Measurements from ENCODE around the gene BMF. TPM values are rescaled to one million over a fixed set of nuclear protein-coding genes. Genes with fewer than 3 reads are reported as not detected.

Gene BMF
- total and polyA plus RNA-seq, 2 of the 4 experiments (the other 2 are of a cell fraction): 2.4 to 2.9 TPM

GRCh38 chr15:40038275-40038637 lies 70.4 kb downstream of the BMF start:
- intact Hi-C loops (cut with micrococcal nuclease) (loop anchor here (1.0 kb wide), 1 partner anchor 252 kb away; no protein-coding TSS in a partner anchor), dilution Hi-C loops (cut with HindIII; ENCODE audit: low sequenced_read_pairs, unreplicated experiment) (no loop called here), in situ Hi-C loops (cut with MboI; ENCODE audit: low sequenced_read_pairs) (no loop called here)
- Histone ChIP-seq H4K8ac (ENCODE audit: low read depth in 2 of 2, low read length in 2 of 2) (peak overlapping the region; percentile 90 to 99; a peak in 3 of 4 replicates), H2AK9ac (replicated peaks; ENCODE audit: low read depth, low read length, poor library complexity) (peak overlapping the region; percentile 89), H2BK15ac (ENCODE audit: low read depth, low read length) (no peak overlapping the region), H3K4me2 (ENCODE audit: low read depth, low read length) (peak overlapping the region; percentile 78), H3K18ac (ENCODE audit: low read depth, low read length) (no peak overlapping the region; the same call in 1 of the 2 replicates), H3K36me3 (ENCODE audit: control insufficient read depth, insufficient read depth, low read length) (peaks cover 21% of the 10 kb centered on the region), H3K9me1 (ENCODE audit: insufficient read depth, low read length) (0 out of 2 replicates have a peak, but pooled peaks cover 4% of the 10 kb centered on the region), H3K27me3 (ENCODE audit: control insufficient read depth, insufficient read depth, low read length) (no peaks in the 10 kb centered on the region), H2AK5ac (ENCODE audit: low read depth, low read length) (peak overlapping the region; percentile 73; the same call in 1 of the 2 replicates), H3K9me3 (ENCODE audit: control insufficient read depth, insufficient read depth, low read length) (no peaks in the 10 kb centered on the region), H2BK120ac (ENCODE audit: low read depth, low read length) (0 out of 2 replicates have a peak overlapping the region, but pooled peaks have one; percentile 0), H3K4me3 (ENCODE audit: insufficient read depth, low read depth, low read length) (peak overlapping the region; percentile 83), H2AFZ (replicated peaks; ENCODE audit: low read length, poor library complexity) (peak overlapping the region; percentile 97), H3K27ac (ENCODE audit: insufficient read depth, low read length) (peak overlapping the region; percentile 98), H3K23ac (ENCODE audit: low read depth, low read length) (peak overlapping the region; percentile 99), H3K4ac (ENCODE audit: low read depth, low read length) (peak overlapping the region; percentile 96), H3K56ac (ENCODE audit: extremely low read depth, insufficient read depth, low read length) (peak overlapping the region; percentile 71), H3K4me1 (ENCODE audit: control insufficient read depth, insufficient read depth, low read length) (peaks cover 3% of the 10 kb centered on the region; the same call in 1 of the 2 replicates), H4K20me1 (ENCODE audit: insufficient read depth, low read length) (peaks cover 10% of the 10 kb centered on the region; the same call in 1 of the 2 replicates), H4K91ac (ENCODE audit: insufficient read depth, low read depth, low read length) (peak overlapping the region; percentile 92), H3K9ac (ENCODE audit: low read depth, low read length) (peak overlapping the region; percentile 97), H4K5ac (ENCODE audit: low read depth, low read length) (peak overlapping the region; percentile 86), H2BK20ac (ENCODE audit: low read depth, low read length) (no peak overlapping the region), H2BK5ac (ENCODE audit: low read depth, low read length, poor library complexity, severe bottlenecking) (peak overlapping the region; percentile 96), H3K79me1 (ENCODE audit: low read depth in 1 of 2, low read length in 2 of 2) (peaks cover 17 to 45% of the 10 kb centered on the region in 2 experiments), H3K14ac (replicated peaks; ENCODE audit: low read depth, low read length) (peak overlapping the region; percentile 99)
- WGBS, 2 experiments (ENCODE audit: extremely low coverage in 2 of 2, insufficient read length in 1 of 2): 0% methylated on average over 2 of the region's 18 CpGs; no CpG with 5 or more reads in 1 of the 2 experiments
- ChIA-PET CTCF (no interaction called here), POLR2A (ENCODE audit: unreplicated experiment) (interaction anchor here (0.6 to 0.7 kb wide), 2 partner anchors 80 to 247 kb away, joined by 3 read pairs; no protein-coding TSS in a partner anchor)
- BruUV-seq (replicated peaks): TSS peak; percentile 42
- TF ChIP-seq MAZ (IDR thresholded peaks at IDR 0.05; ENCODE audit: borderline replicate concordance, low read depth, low read length): 0 out of 2 replicates have a peak, but pooled peaks have one; percentile 25
- no peak for TF ChIP-seq MXI1 (IDR thresholded peaks at IDR 0.05; ENCODE audit: borderline replicate concordance, low read depth, low read length)
- ATAC-seq (ENCODE audit: low read depth) (peak; percentile 6), DNase-seq (peak; percentile 56)

Other genes with a start within 250 kb of the BMF start
- 194 and 246 TPM in 2 replicates for gene GPR176, start 188.6 kb downstream of the BMF start, total RNA-seq (2012; rRNA removed)
- 114 and 118 TPM in 2 replicates for gene GPR176, start 188.6 kb downstream of the BMF start, polyA plus RNA-seq (2012; rRNA removed)
- 132 and 139 TPM in 2 replicates for gene EIF2AK4, start 174.8 kb downstream of the BMF start, total RNA-seq (2012; rRNA removed)
- 75.3 and 80.3 TPM in 2 replicates for gene EIF2AK4, start 174.8 kb downstream of the BMF start, polyA plus RNA-seq (2012; rRNA removed)
- gene SRP14, start 69.7 kb downstream of the BMF start, total RNA-seq (2012; rRNA removed): 106 and 205 TPM in 2 replicates
- gene SRP14, start 69.7 kb downstream of the BMF start, polyA plus RNA-seq (2012; rRNA removed): 295 and 296 TPM in 2 replicates
- gene BUB1B, start 52.2 kb upstream of the BMF start, total RNA-seq (2012; rRNA removed): 24.7 and 31.9 TPM in 2 replicates
- 13.6 and 15.6 TPM in 2 replicates for gene BUB1B, start 52.2 kb upstream of the BMF start, polyA plus RNA-seq (2012; rRNA removed)
- gene PAK6, start 130.2 kb upstream of the BMF start, total RNA-seq (2012; rRNA removed): not detected in 2 replicates
- gene PAK6, start 130.2 kb upstream of the BMF start, polyA plus RNA-seq (2012; rRNA removed): 0.21 TPM in 1 of 2 replicates, not detected in the other
- under 0.01 TPM in 1 of 2 replicates, not detected in the other for gene ANKRD63, start 174.2 kb upstream of the BMF start, total RNA-seq (2012; rRNA removed)
- not detected in 2 replicates for gene ANKRD63, start 174.2 kb upstream of the BMF start, polyA plus RNA-seq (2012; rRNA removed)
- gene PLCB2, start 199.1 kb upstream of the BMF start, total RNA-seq (2012; rRNA removed): 0.18 and 0.28 TPM in 2 replicates
- 0.87 and 1.4 TPM in 2 replicates for gene PLCB2, start 199.1 kb upstream of the BMF start, polyA plus RNA-seq (2012; rRNA removed)
- 10.4 and 13.1 TPM in 2 replicates for gene INAFM2, start 214.8 kb upstream of the BMF start, total RNA-seq (2012; rRNA removed)
- gene INAFM2, start 214.8 kb upstream of the BMF start, polyA plus RNA-seq (2012; rRNA removed): 11.7 and 14.0 TPM in 2 replicates
- gene CCDC9B, start 232.1 kb upstream of the BMF start, total RNA-seq (2012; rRNA removed): 19.7 and 30.0 TPM in 2 replicates
- 26.0 and 30.9 TPM in 2 replicates for gene CCDC9B, start 232.1 kb upstream of the BMF start, polyA plus RNA-seq (2012; rRNA removed)
- gene PHGR1, start 242.2 kb upstream of the BMF start, total RNA-seq (2012; rRNA removed): not detected in 2 replicates
- gene PHGR1, start 242.2 kb upstream of the BMF start, polyA plus RNA-seq (2012; rRNA removed): not detected in 2 replicates
- under 0.01 and 0.36 TPM in 2 replicates for gene DISP2, start 249.3 kb upstream of the BMF start, total RNA-seq (2012; rRNA removed)
- gene DISP2, start 249.3 kb upstream of the BMF start, polyA plus RNA-seq (2012; rRNA removed): 0.34 and 0.42 TPM in 2 replicates